ENCODE data around the gene NFIL3. TPM values are rescaled to one million over a fixed set of nuclear protein-coding genes. Genes with fewer than 3 reads are reported as not detected.
"Not testable (repeated sequence)": the region's sequence is repeated elsewhere in the genome, so short reads cannot be mapped to it uniquely, and the experiment has no call there.

Gene NFIL3
- 25.7 TPM for total RNA-seq
- long read RNA-seq, transcript NFIL3-201 (2 exons, 2,085 nt): major isoform, 44 of 54 reads
- long read RNA-seq, partial matches to known transcripts: 3 of 54 reads
- long read RNA-seq, other reads (novel, unspliced or antisense): 7 of 54 reads

- no peak for TF ChIP-seq CTCF (IDR thresholded peaks at IDR 0.05)
- ATAC-seq: peak; percentile 89 to 95
- Histone ChIP-seq H3K36me3 (no peaks in the 10 kb centered on the region), H3K4me3 (peak within 1 kb of the TSS; percentile 73), H3K4me1 (peaks cover 56% of the 10 kb centered on the region), H3K27me3 (ENCODE audit: low read depth) (no peaks in the 10 kb centered on the region), H3K9me3 (no peaks in the 10 kb centered on the region), H3K27ac (peak within 1 kb of the TSS; percentile 97)
- intact Hi-C loops (cut with DNase I): loop anchor here (10.0 kb wide), 1 partner anchor 229 kb away; no protein-coding TSS in a partner anchor
- peak; percentile 91 for DNase-seq
Measured at GRCh38 chr9:91423785-91424402, at the start of gene NFIL3. Gene NFIL3 (minus strand): TSS chr9:91423832. CDS start chr9:91410734, 13,098 bp downstream.

GRCh38 chr9:91471524-91471923 is 47.9 kb upstream of the NFIL3 start:
- H3K27me3 ChIP-seq (ENCODE audit: low read depth); H3K36me3 ChIP-seq; H3K4me3 ChIP-seq; H3K27ac ChIP-seq; H3K4me1 ChIP-seq; DNase-seq; intact Hi-C loops (cut with DNase I); ATAC-seq; H3K9me3 ChIP-seq: not testable (repeated sequence)

- no peak for TF ChIP-seq CTCF (IDR thresholded peaks at IDR 0.05)
- no peaks in the 10 kb centered on the region for H3K9me3 ChIP-seq
- no peak for ATAC-seq
Measured at GRCh38 chr9:91465420-91465819, 41.8 kb upstream of the NFIL3 start.

GRCh38 chr9:91458906-91459305 is 35.3 kb upstream of the NFIL3 start:
- Histone ChIP-seq H3K27ac (no peak overlapping the region), H3K36me3 (no peaks in the 10 kb centered on the region), H3K4me1 (no peaks in the 10 kb centered on the region), H3K9me3 (no peaks in the 10 kb centered on the region), H3K27me3 (ENCODE audit: low read depth) (no peaks in the 10 kb centered on the region), H3K4me3 (no peak overlapping the region)
- TF ChIP-seq CTCF (IDR thresholded peaks at IDR 0.05): no peak
- intact Hi-C loops (cut with DNase I): no loop called here
- ATAC-seq (no peak), DNase-seq (no peak)

More at GRCh38 chr9:91465420-91465819, 41.8 kb upstream of the NFIL3 start:
- H3K27ac ChIP-seq: no peak overlapping the region
- no peak overlapping the region for H3K4me3 ChIP-seq
- H3K4me1 ChIP-seq: no peaks in the 10 kb centered on the region
- no peaks in the 10 kb centered on the region for H3K36me3 ChIP-seq
- intact Hi-C loops (cut with DNase I): no loop called here
- no peak for DNase-seq
- no peaks in the 10 kb centered on the region for H3K27me3 ChIP-seq (ENCODE audit: low read depth)

GRCh38 chr9:91452844-91453243 is 29.2 kb upstream of the NFIL3 start:
- DNase-seq: no peak
- no peak for ATAC-seq
- TF ChIP-seq CTCF (IDR thresholded peaks at IDR 0.05): no peak
- Histone ChIP-seq H3K36me3 (no peaks in the 10 kb centered on the region), H3K4me1 (no peaks in the 10 kb centered on the region), H3K27ac (no peak overlapping the region), H3K27me3 (ENCODE audit: low read depth) (no peaks in the 10 kb centered on the region), H3K4me3 (no peak overlapping the region), H3K9me3 (no peaks in the 10 kb centered on the region)
- intact Hi-C loops (cut with DNase I): no loop called here

Measured in lower lobe of right lung (tissue), 2 donors.